ENCODE results near the gene COLGALT1. TPM values are rescaled to one million over a fixed set of nuclear protein-coding genes. Genes with fewer than 3 reads are reported as not detected.
"Not testable (repeated sequence)": the region's sequence is repeated elsewhere in the genome, so short reads cannot be mapped to it uniquely, and the experiment has no call there.

COLGALT1 gene
- total and polyA plus RNA-seq, 3 experiments from 2014 or later, result 25.3 to 104 (median 94.8) TPM

- Mint-ChIP-seq H3K27me3 (peaks cover 0 to 4% of the 10 kb centered on the region in 2 donors), H3K27ac (peak overlapping the region in 3 of 8 donors; percentile 23 to 69 (median 47)), H3K9me3 (no peaks in the 10 kb centered on the region), H3K4me1 (peaks cover 7 to 12% (median 9%) of the 10 kb centered on the region in 3 donors), H3K4me3 (no peak overlapping the region), H3K36me3 (no peaks in the 10 kb centered on the region)
- H3K4me1 ChIP-seq (ENCODE audit: insufficient read depth, low read length), result peaks cover 3% of the 10 kb centered on the region
- POLR2A ChIA-PET, result no interaction called here
- no peaks in the 10 kb centered on the region for H3K27me3 ChIP-seq (ENCODE audit: insufficient read depth, low read length, poor library complexity, severe bottlenecking)
- DNase-seq, result no peak
- H3K36me3 ChIP-seq (ENCODE audit: insufficient read depth, low read length), result no peaks in the 10 kb centered on the region
- CTCF ChIA-PET, result no interaction called here
- no peak overlapping the region for H3K4me3 ChIP-seq (ENCODE audit: low read length)
- H3K9me3 ChIP-seq (ENCODE audit: low read length), result no peaks in the 10 kb centered on the region
- H3K27ac ChIP-seq (ENCODE audit: low read depth, low read length), result no peak overlapping the region
Measured at GRCh38 chr19:17543986-17544385, 11.5 kb upstream of the COLGALT1 start.

- Mint-ChIP-seq H3K36me3 (no peaks in the 10 kb centered on the region), H3K4me3 (no peak overlapping the region), H3K27me3 (peaks cover 0 to 4% of the 10 kb centered on the region in 2 donors), H3K27ac (peak overlapping the region in 1 of 8 donors; percentile 69), H3K9me3 (no peaks in the 10 kb centered on the region), H3K4me1 (peaks cover 7 to 12% (median 7%) of the 10 kb centered on the region in 3 donors)
- Histone ChIP-seq H3K4me3 (ENCODE audit: low read length) (no peak overlapping the region), H3K9me3 (ENCODE audit: low read length) (no peaks in the 10 kb centered on the region), H3K36me3 (ENCODE audit: insufficient read depth, low read length) (no peaks in the 10 kb centered on the region), H3K27ac (ENCODE audit: low read depth, low read length) (no peak overlapping the region), H3K27me3 (ENCODE audit: insufficient read depth, low read length, poor library complexity, severe bottlenecking) (no peaks in the 10 kb centered on the region), H3K4me1 (ENCODE audit: insufficient read depth, low read length) (no peaks in the 10 kb centered on the region)
- ChIA-PET POLR2A (no interaction called here), CTCF (no interaction called here)
- DNase-seq, result no peak
Measured at GRCh38 chr19:17544418-17544817, 11.0 kb upstream of the COLGALT1 start.

GRCh38 chr19:17548145-17548544 lies 7.3 kb upstream of the COLGALT1 start:
- Mint-ChIP-seq H3K9me3 (no peaks in the 10 kb centered on the region), H3K27me3 (peaks cover 0 to 4% of the 10 kb centered on the region in 2 donors), H3K4me1 (no peaks in the 10 kb centered on the region), H3K36me3 (no peaks in the 10 kb centered on the region), H3K4me3 (no peak overlapping the region), H3K27ac (peak overlapping the region in 1 of 8 donors; percentile 45)
- H3K4me1 ChIP-seq (ENCODE audit: insufficient read depth, low read length), result no peaks in the 10 kb centered on the region
- POLR2A ChIA-PET, result no interaction called here
- DNase-seq, result no peak
- H3K27ac ChIP-seq (ENCODE audit: low read depth, low read length), result no peak overlapping the region
- H3K4me3 ChIP-seq (ENCODE audit: low read length), result no peak overlapping the region
- H3K27me3 ChIP-seq (ENCODE audit: insufficient read depth, low read length, poor library complexity, severe bottlenecking), result no peaks in the 10 kb centered on the region
- no peaks in the 10 kb centered on the region for H3K9me3 ChIP-seq (ENCODE audit: low read length)
- no peaks in the 10 kb centered on the region for H3K36me3 ChIP-seq (ENCODE audit: insufficient read depth, low read length)
- CTCF ChIA-PET, result no interaction called here

DNA sequence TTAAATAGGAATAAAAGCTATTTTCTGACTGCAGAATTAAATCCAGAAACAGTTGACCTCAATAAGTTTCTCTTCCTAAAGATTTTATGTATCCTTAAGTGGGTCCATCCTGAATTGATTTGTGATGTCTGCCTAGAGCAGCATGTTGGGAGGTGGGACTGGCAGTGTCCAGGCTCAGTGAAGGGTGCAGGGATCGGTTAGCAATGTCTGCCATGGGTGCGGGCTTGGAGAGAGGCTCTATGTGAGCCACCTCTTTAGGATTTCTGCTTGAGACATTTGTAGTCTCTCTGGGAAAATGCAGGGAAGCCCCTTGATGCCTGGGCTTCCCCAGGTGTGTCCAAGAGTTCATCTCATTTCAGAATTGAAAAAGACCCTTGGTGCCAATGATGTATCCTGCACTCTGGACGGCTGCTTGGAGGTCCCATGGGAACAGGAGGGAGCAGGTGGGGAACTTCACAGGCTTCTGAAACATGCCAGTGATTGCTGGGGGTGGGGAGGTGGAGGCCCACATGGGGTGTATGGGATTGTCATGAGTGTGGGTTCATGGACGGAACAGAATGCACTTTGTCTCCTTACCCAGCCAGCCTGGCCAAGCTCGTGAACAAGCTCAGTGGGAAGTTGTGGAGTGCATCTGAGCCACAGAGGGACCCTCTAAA lies 6.2 kb upstream of the COLGALT1 start:
- DNase-seq, result no peak
- no peaks in the 10 kb centered on the region for H3K4me1 Mint-ChIP-seq
- Histone ChIP-seq H3K4me3 (ENCODE audit: low read length) (no peak overlapping the region), H3K9me3 (ENCODE audit: low read length) (no peaks in the 10 kb centered on the region), H3K36me3 (ENCODE audit: insufficient read depth, low read length) (no peaks in the 10 kb centered on the region), H3K27ac (ENCODE audit: low read depth, low read length) (no peak overlapping the region), H3K4me1 (ENCODE audit: insufficient read depth, low read length) (no peaks in the 10 kb centered on the region), H3K27me3 (ENCODE audit: insufficient read depth, low read length, poor library complexity, severe bottlenecking) (no peaks in the 10 kb centered on the region)
- ChIA-PET POLR2A (no interaction called here), CTCF (no interaction called here)
- peak overlapping the region in 2 of 8 donors; percentile 17 to 29 for H3K27ac Mint-ChIP-seq
- H3K4me3 Mint-ChIP-seq, result no peak overlapping the region
- H3K27me3 Mint-ChIP-seq, result peaks cover 0 to 4% of the 10 kb centered on the region in 2 donors
- no peaks in the 10 kb centered on the region for H3K9me3 Mint-ChIP-seq
- H3K36me3 Mint-ChIP-seq, result no peaks in the 10 kb centered on the region

DNA sequence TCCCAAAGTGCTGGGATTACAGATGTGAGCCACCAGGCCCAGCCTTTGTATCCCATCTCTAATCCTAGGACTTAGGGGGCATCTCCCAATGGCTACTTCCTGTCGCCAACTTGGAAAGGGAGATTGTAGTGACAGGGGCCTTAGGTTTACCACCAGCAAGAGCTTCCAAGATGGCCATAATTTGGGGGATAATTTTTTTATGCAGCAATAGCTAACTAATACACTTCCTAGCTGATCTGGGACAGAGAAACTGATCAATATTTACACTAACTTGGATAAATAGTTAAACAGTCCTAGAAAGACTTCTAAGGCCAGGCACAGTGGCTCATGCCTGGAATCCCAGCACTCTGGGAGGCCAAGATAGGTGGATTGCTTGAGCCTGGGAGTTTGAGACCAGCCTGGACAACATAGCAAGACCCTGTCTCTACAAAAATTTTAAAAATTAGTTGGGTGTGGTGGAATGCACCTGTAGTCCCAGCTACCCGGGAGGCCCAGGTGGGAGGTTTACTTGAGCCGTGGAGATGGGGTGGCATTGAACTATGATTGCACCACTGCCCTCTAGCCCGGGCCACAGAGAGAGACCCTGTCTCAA lies 5.3 kb upstream of the COLGALT1 start:
- H3K27ac ChIP-seq (ENCODE audit: low read depth, low read length), result no peak overlapping the region
- H3K9me3 ChIP-seq (ENCODE audit: low read length), result no peaks in the 10 kb centered on the region
- ChIA-PET POLR2A (no interaction called here), CTCF (no interaction called here)
- no peak overlapping the region for H3K4me3 ChIP-seq (ENCODE audit: low read length)
- Mint-ChIP-seq H3K36me3 (no peaks in the 10 kb centered on the region), H3K4me3 (peak overlapping the region in 1 of 7 donors; percentile 63), H3K4me1 (peaks cover 3 to 4% (median 4%) of the 10 kb centered on the region in 3 donors), H3K27me3 (peaks cover 0 to 4% of the 10 kb centered on the region in 2 donors), H3K9me3 (no peaks in the 10 kb centered on the region), H3K27ac (no peak overlapping the region)
- no peaks in the 10 kb centered on the region for H3K27me3 ChIP-seq (ENCODE audit: insufficient read depth, low read length, poor library complexity, severe bottlenecking)
- H3K36me3 ChIP-seq (ENCODE audit: insufficient read depth, low read length), result no peaks in the 10 kb centered on the region
- peaks cover 4% of the 10 kb centered on the region for H3K4me1 ChIP-seq (ENCODE audit: insufficient read depth, low read length)
- no peak for DNase-seq

DNA sequence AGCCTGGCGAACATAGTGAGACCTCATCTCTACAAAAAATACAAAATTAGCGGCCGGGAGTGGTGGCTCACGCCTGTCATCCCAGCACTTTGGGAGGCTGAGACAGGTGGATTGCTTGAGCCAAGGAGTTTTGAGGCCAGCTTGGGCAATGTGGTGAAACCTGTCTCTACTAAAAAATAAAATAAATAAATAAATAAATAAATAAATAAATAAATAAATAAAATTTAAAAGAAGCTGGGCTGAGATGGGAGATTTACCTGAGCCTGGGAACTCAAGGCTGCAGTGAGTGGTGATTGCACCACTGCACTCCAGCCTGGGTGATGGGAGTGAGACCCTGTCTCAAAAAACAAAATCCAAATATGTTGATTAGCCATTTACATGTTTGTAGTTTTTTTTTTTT lies 2.7 kb upstream of the COLGALT1 start:
- peaks cover 20% of the 10 kb centered on the region for H3K4me1 ChIP-seq (ENCODE audit: insufficient read depth, low read length)
- H3K36me3 ChIP-seq (ENCODE audit: insufficient read depth, low read length), result not testable (repeated sequence)

DNA sequence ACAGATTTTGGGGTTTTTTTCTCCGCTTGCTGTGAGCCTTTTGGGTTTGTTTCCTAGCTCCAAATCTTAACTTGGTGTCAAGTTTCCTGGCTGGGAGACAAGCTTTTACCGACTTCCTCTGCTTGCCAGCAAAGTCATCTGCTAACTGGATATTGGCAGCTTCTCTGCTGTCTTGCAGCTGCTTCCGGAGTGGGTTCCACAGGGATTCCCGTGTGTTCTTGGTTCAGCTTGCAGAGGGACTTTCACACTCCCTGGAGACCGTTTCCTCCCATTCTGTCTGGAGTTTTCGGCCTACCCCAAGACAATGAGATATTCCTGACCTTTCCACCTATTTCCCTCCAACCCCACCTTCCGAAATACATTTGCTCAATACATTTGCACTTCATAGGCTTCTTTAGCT lies 2.2 kb upstream of the COLGALT1 start:
- ChIA-PET POLR2A (no interaction called here), CTCF (interaction anchor here (1.4 kb wide), 1 partner anchor 57 kb away, joined by 4 read pairs; no protein-coding TSS in a partner anchor)
- Histone ChIP-seq H3K4me1 (ENCODE audit: insufficient read depth, low read length) (peaks cover 20% of the 10 kb centered on the region), H3K36me3 (ENCODE audit: insufficient read depth, low read length) (no peaks in the 10 kb centered on the region), H3K27me3 (ENCODE audit: insufficient read depth, low read length, poor library complexity, severe bottlenecking) (no peaks in the 10 kb centered on the region), H3K27ac (ENCODE audit: low read depth, low read length) (peak overlapping the region; percentile 51), H3K9me3 (ENCODE audit: low read length) (no peaks in the 10 kb centered on the region), H3K4me3 (ENCODE audit: low read length) (no peak overlapping the region)
- Mint-ChIP-seq H3K27me3 (no peaks in the 10 kb centered on the region), H3K4me3 (peak overlapping the region in 1 of 7 donors; percentile 66), H3K27ac (peak overlapping the region in 1 of 8 donors; percentile 60), H3K4me1 (peaks cover 13 to 17% (median 14%) of the 10 kb centered on the region in 3 donors), H3K9me3 (no peaks in the 10 kb centered on the region), H3K36me3 (peaks cover 0 to 2% (median 0%) of the 10 kb centered on the region in 3 donors)
- no peak for DNase-seq

More for the DNA sequence above, 2.7 kb upstream of the COLGALT1 start:
- H3K36me3 Mint-ChIP-seq; H3K4me3 Mint-ChIP-seq; H3K27ac ChIP-seq (ENCODE audit: low read depth, low read length); H3K4me3 ChIP-seq (ENCODE audit: low read length); H3K9me3 Mint-ChIP-seq; H3K27ac Mint-ChIP-seq; DNase-seq; POLR2A ChIA-PET; H3K9me3 ChIP-seq (ENCODE audit: low read length); H3K27me3 ChIP-seq (ENCODE audit: insufficient read depth, low read length, poor library complexity, severe bottlenecking); H3K27me3 Mint-ChIP-seq: not testable (repeated sequence)
- peaks cover 13 to 17% (median 14%) of the 10 kb centered on the region in 3 donors for H3K4me1 Mint-ChIP-seq
- CTCF ChIA-PET, result interaction anchor here (0.8 to 1.4 kb wide), 2 partner anchors 13 to 57 kb away, joined by 3 to 4 read pairs; no protein-coding TSS in a partner anchor

- H3K27me3 ChIP-seq (ENCODE audit: insufficient read depth, low read length, poor library complexity, severe bottlenecking), result no peaks in the 10 kb centered on the region
- Mint-ChIP-seq H3K36me3 (peaks cover 0 to 14% (median 0%) of the 10 kb centered on the region in 3 donors), H3K27ac (peak overlapping the region; percentile 32 to 90 (median 70)), H3K4me1 (peaks cover 14 to 23% (median 14%) of the 10 kb centered on the region in 3 donors), H3K4me3 (peak overlapping the region; percentile 82 to 86 (median 82)), H3K27me3 (no peaks in the 10 kb centered on the region), H3K9me3 (no peaks in the 10 kb centered on the region)
- H3K9me3 ChIP-seq (ENCODE audit: low read length), result no peaks in the 10 kb centered on the region
- peak overlapping the region; percentile 43 for H3K27ac ChIP-seq (ENCODE audit: low read depth, low read length)
- ChIA-PET POLR2A (no interaction called here), CTCF (no interaction called here)
- peak overlapping the region; percentile 79 for H3K4me3 ChIP-seq (ENCODE audit: low read length)
- H3K4me1 ChIP-seq (ENCODE audit: insufficient read depth, low read length), result peaks cover 20% of the 10 kb centered on the region
- peaks cover 5% of the 10 kb centered on the region for H3K36me3 ChIP-seq (ENCODE audit: insufficient read depth, low read length)
- no peak for DNase-seq
Measured at GRCh38 chr19:17554968-17555479, 425 bp upstream of the COLGALT1 start.

All from CD8-positive, alpha-beta memory T cell (primary cell).